ENCODE data around the gene EIF4E2. TPM values are rescaled to one million over a fixed set of nuclear protein-coding genes. Genes with fewer than 3 reads are reported as not detected.

Gene EIF4E2
- total and polyA plus RNA-seq, 4 donors, result 43.7 to 77.7 (median 65.9) TPM

- H3K4me1 ChIP-seq (ENCODE audit: control insufficient read depth in 5 of 5, insufficient read depth in 5 of 5, low read length in 5 of 5), result peaks cover 0 to 6% (median 0%) of the 10 kb centered on the region in 5 donors
- peaks cover 0 to 9% (median 1%) of the 10 kb centered on the region in 4 donors for H3K9me3 ChIP-seq (ENCODE audit: control insufficient read depth in 4 of 4, insufficient read depth in 3 of 4, low read length in 3 of 4)
- no peak for TF ChIP-seq CTCF (IDR thresholded peaks at IDR 0.05; ENCODE audit: control extremely low read depth, extremely low read depth)
- H3K4me3 ChIP-seq, result no peak overlapping the region
- DNase-seq, result no peak
- H3K36me3 ChIP-seq (ENCODE audit: control insufficient read depth in 4 of 4, insufficient read depth in 4 of 4, low read length in 4 of 4), result peaks cover 0 to 20% (median 10%) of the 10 kb centered on the region in 4 donors
- 92 to 94% methylated on average over 19 of the region's 19 CpGs for WGBS, 2 donors
- H3K27me3 ChIP-seq (ENCODE audit: control insufficient read depth in 3 of 3, insufficient read depth in 3 of 3, low read length in 2 of 3), result peaks cover 0 to under 1% (median 0%) of the 10 kb centered on the region in 3 donors
- H3K9ac ChIP-seq (ENCODE audit: insufficient read depth in 1 of 2, low read length in 2 of 2), result no peak overlapping the region
- no peak overlapping the region for H3K27ac ChIP-seq (ENCODE audit: low read depth in 1 of 2, low read length in 1 of 2)
- no peak for ATAC-seq (ENCODE audit: insufficient read depth, low FRiP score)
These were observed 6.4 kb upstream of the EIF4E2 start for GRCh38 chr2:232543928-232544631.

- peaks cover 0 to 13% (median 1%) of the 10 kb centered on the region in 4 donors for H3K9me3 ChIP-seq (ENCODE audit: control insufficient read depth in 4 of 4, insufficient read depth in 3 of 4, low read length in 3 of 4)
These were observed 5.8 kb upstream of the EIF4E2 start for GRCh38 chr2:232544674-232545073.

GRCh38 chr2:232545511-232546375 is 4.7 kb upstream of the EIF4E2 start:
- ATAC-seq (ENCODE audit: insufficient read depth, low FRiP score) (no peak), DNase-seq (no peak)
- Histone ChIP-seq H3K4me1 (ENCODE audit: control insufficient read depth in 5 of 5, insufficient read depth in 5 of 5, low read length in 5 of 5) (peaks cover 0 to 4% (median 3%) of the 10 kb centered on the region in 5 donors), H3K27ac (ENCODE audit: low read depth in 1 of 2, low read length in 1 of 2) (no peak overlapping the region), H3K36me3 (ENCODE audit: control insufficient read depth in 4 of 4, insufficient read depth in 4 of 4, low read length in 4 of 4) (peaks cover 0 to 20% (median 10%) of the 10 kb centered on the region in 4 donors), H3K27me3 (ENCODE audit: control insufficient read depth in 3 of 3, insufficient read depth in 3 of 3, low read length in 2 of 3) (no peaks in the 10 kb centered on the region), H3K9ac (ENCODE audit: insufficient read depth in 1 of 2, low read length in 2 of 2) (no peak overlapping the region), H3K9me3 (ENCODE audit: control insufficient read depth in 4 of 4, insufficient read depth in 3 of 4, low read length in 3 of 4) (peaks cover 0 to 13% (median 1%) of the 10 kb centered on the region in 4 donors), H3K4me3 (no peak overlapping the region)
- no peak for TF ChIP-seq CTCF (IDR thresholded peaks at IDR 0.05; ENCODE audit: control extremely low read depth, extremely low read depth)
- WGBS, 2 donors, result 74 to 88% methylated on average over 17 of the region's 17 CpGs

More at GRCh38 chr2:232544674-232545073, 5.8 kb upstream of the EIF4E2 start:
- ATAC-seq (ENCODE audit: insufficient read depth, low FRiP score), result no peak
- WGBS, 2 donors, result 93 to 94% methylated on average over 6 of the region's 6 CpGs
- no peaks in the 10 kb centered on the region for H3K27me3 ChIP-seq (ENCODE audit: control insufficient read depth in 3 of 3, insufficient read depth in 3 of 3, low read length in 2 of 3)
- H3K27ac ChIP-seq (ENCODE audit: low read depth in 1 of 2, low read length in 1 of 2), result no peak overlapping the region
- peaks cover 0 to 4% (median 2%) of the 10 kb centered on the region in 5 donors for H3K4me1 ChIP-seq (ENCODE audit: control insufficient read depth in 5 of 5, insufficient read depth in 5 of 5, low read length in 5 of 5)
- H3K9ac ChIP-seq (ENCODE audit: insufficient read depth in 1 of 2, low read length in 2 of 2), result no peak overlapping the region
- no peak for DNase-seq
- peaks cover 0 to 20% (median 10%) of the 10 kb centered on the region in 4 donors for H3K36me3 ChIP-seq (ENCODE audit: control insufficient read depth in 4 of 4, insufficient read depth in 4 of 4, low read length in 4 of 4)
- no peak for TF ChIP-seq CTCF (IDR thresholded peaks at IDR 0.05; ENCODE audit: control extremely low read depth, extremely low read depth)
- no peak overlapping the region for H3K4me3 ChIP-seq
